Measurements from ENCODE around the gene GSDME. TPM values are rescaled to one million over a fixed set of nuclear protein-coding genes. Genes with fewer than 3 reads are reported as not detected.
"Not testable (repeated sequence)": the region's sequence is repeated elsewhere in the genome, so short reads cannot be mapped to it uniquely, and the experiment has no call there.

Gene GSDME
- polyA plus RNA-seq (2012; ENCODE audit: insufficient read depth, insufficient read length), result 17.2 TPM

- DNase-seq (ENCODE audit: low read depth, low spot score), result no peak
- H3K4me3 ChIP-seq (ENCODE audit: low read length), result peak within 1 kb of the TSS; percentile 57
These were observed at the start of gene GSDME for GRCh38 chr7:24757353-24758275. Gene GSDME (minus strand): TSS chr7:24757464. CDS start chr7:24749774, 7,690 bp downstream.

GRCh38 chr7:24802300-24802699, 45.0 kb upstream of the GSDME start:
- no peak for DNase-seq (ENCODE audit: low read depth, low spot score)
- no peak overlapping the region for H3K4me3 ChIP-seq (ENCODE audit: low read length)

- no peak overlapping the region for H3K4me3 ChIP-seq (ENCODE audit: low read length)
- no peak for DNase-seq (ENCODE audit: low read depth, low spot score)
These were observed 44.6 kb upstream of the GSDME start for GRCh38 chr7:24801883-24802282.

- no peak overlapping the region for H3K4me3 ChIP-seq (ENCODE audit: low read length)
- DNase-seq (ENCODE audit: low read depth, low spot score), result peak; percentile 46
These were observed 43.4 kb upstream of the GSDME start for GRCh38 chr7:24800667-24801066.

DNA sequence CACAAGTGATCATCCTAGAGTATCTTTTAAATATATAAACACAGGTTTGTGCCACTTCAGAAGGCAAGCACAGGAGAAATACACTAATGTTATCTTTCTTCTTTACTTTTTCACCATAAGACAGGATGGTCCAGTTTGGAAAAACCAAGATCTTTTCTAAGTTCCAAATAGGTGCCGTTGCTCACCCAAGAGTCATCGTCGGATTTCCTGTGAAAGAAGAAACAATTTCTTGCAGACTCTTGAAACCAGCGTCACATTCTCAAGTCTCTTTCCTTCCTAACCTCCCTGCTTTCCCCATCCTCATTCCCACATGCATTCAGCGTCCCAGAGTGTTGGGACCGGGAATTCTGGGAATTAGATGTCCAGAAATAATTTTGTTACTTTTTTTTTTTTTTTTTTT, 42.8 kb upstream of the GSDME start:
- DNase-seq (ENCODE audit: low read depth, low spot score), result no peak

DNA sequence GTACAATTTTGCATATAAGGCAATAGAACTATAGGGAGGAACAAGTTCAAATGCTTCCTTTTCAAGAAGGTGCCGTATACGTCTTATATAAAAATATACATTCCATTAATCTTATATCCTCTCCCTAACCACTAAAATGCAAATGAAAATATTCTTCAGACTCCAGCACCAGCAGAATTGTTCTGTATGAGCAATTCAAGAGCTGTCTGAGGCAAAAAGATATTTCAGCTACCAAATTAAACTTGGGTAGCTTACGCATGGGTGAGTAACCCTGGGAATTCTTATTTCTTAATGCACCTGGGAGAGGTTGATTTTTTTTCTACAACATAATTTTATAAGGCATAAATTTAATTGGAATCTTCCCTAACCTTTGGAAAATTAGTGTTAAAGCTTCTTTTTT, 42.2 kb upstream of the GSDME start:
- DNase-seq (ENCODE audit: low read depth, low spot score), result no peak
- no peak overlapping the region for H3K4me3 ChIP-seq (ENCODE audit: low read length)

More for the DNA sequence above, 42.8 kb upstream of the GSDME start:
- H3K4me3 ChIP-seq (ENCODE audit: low read length), result no peak overlapping the region

GRCh38 chr7:24798261-24798660, 41.0 kb upstream of the GSDME start:
- no peak for DNase-seq (ENCODE audit: low read depth, low spot score)

DNA sequence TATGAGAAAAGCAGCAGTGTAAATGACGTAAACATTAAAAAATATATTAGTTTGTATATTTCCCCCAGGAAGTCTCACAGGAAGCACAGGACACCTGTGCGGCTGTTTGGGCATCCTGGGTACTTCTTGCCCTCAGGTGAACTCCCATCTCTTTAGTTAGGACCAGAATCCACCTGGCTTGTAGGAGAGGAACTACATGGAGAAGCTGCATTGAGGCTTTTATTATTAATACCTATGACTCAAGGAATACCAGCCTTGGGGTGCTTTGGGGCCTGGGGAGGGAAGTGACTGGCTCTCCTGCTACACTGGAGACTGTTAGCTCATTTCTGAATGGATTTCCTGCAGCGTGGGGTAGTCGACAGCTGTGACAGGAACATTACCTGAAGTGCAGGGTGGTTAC, 40.0 kb upstream of the GSDME start:
- H3K4me3 ChIP-seq (ENCODE audit: low read length), result no peak overlapping the region
- no peak for DNase-seq (ENCODE audit: low read depth, low spot score)

More at GRCh38 chr7:24798261-24798660, 41.0 kb upstream of the GSDME start:
- no peak overlapping the region for H3K4me3 ChIP-seq (ENCODE audit: low read length)

GRCh38 chr7:24795407-24795767, 38.1 kb upstream of the GSDME start:
- no peak for DNase-seq (ENCODE audit: low read depth, low spot score)
- no peak overlapping the region for H3K4me3 ChIP-seq (ENCODE audit: low read length)

DNA sequence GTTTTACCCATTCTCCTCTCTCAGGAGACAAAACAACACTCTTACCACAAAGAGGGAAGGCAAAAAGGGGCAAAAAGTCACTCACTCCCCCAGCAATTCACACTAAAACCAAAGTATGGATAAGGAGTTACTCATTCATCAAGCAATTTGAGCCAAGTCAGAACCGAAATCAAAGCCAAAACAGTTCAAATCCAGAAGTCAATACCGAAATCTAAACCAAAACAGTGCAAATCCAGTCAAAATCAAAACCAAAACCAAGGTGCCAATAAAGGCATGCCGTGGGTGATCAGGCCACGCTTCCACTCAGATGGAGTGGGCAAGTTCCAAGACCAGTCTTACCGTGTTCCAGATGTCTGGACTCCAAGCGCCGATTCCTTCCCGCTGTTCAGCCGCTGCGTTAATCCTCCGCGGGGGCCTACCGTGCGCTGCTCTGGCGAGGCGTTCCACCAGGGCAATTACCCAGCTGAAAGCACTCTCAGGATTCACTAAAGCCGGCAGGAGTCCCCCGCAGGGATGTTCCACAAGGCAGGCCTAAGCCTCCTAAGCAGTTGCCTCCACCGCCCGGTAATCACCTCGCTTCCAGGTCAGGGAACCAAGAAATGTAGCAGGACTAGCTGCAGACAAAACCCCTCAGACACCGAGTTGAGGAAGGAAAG, 37.6 kb upstream of the GSDME start:
- not testable (repeated sequence) for DNase-seq (ENCODE audit: low read depth, low spot score); H3K4me3 ChIP-seq (ENCODE audit: low read length)

- H3K4me3 ChIP-seq (ENCODE audit: low read length), result no peak overlapping the region
- DNase-seq (ENCODE audit: low read depth, low spot score), result no peak
These were observed 36.9 kb upstream of the GSDME start for GRCh38 chr7:24793982-24794648.

- DNase-seq (ENCODE audit: low read depth, low spot score), result no peak
- no peak overlapping the region for H3K4me3 ChIP-seq (ENCODE audit: low read length)
These were observed 31.8 kb upstream of the GSDME start for GRCh38 chr7:24788961-24789576.

- no peak for DNase-seq (ENCODE audit: low read depth, low spot score)
- no peak overlapping the region for H3K4me3 ChIP-seq (ENCODE audit: low read length)
These were observed 30.8 kb upstream of the GSDME start for GRCh38 chr7:24788075-24788474.

DNA sequence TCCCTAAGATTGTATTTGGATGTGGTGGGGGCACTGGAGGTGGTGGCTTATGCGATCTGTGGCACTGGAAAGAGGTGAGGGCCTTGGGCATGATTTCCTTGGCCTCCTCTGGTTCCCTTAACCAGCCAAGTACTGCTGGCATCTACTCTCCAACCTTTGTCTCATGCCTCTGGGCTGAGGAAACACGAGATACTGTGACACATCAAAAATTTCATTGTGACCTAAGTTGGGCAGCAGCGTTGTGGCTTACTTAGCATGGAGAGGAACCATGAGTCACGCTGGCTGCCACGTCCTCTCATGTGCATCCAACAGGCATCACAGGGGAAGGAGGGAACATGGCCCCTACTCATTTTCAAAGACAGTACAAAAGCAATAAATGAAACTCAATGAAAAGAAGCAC, 29.7 kb upstream of the GSDME start:
- H3K4me3 ChIP-seq (ENCODE audit: low read length), result no peak overlapping the region
- no peak for DNase-seq (ENCODE audit: low read depth, low spot score)

- H3K4me3 ChIP-seq (ENCODE audit: low read length), result no peak overlapping the region
- DNase-seq (ENCODE audit: low read depth, low spot score), result no peak
These were observed 29.0 kb upstream of the GSDME start for GRCh38 chr7:24786306-24786705.

- DNase-seq (ENCODE audit: low read depth, low spot score), result no peak
These were observed 27.0 kb upstream of the GSDME start for GRCh38 chr7:24784277-24784676.

DNA sequence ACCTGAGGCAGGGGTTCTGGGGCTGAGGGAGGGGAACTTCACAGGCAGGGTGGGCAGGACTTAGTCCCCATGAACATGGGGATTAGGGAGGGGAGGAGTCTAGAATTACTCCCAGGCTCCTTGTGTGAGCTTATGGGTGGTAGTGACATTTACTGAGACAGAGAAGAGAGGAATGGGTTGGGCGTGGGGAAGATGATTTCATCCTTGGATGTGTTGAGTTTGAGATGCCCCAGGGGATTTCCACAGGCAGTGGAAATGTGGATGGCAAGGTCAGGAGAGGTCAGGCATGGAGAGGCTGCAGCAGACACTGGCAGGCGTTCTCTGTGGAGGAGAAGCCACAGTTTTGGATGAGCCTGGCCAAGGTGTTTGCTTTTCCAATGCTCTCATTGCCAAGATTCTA, 26.4 kb upstream of the GSDME start:
- H3K4me3 ChIP-seq (ENCODE audit: low read length), result no peak overlapping the region
- DNase-seq (ENCODE audit: low read depth, low spot score), result no peak

More at GRCh38 chr7:24784277-24784676, 27.0 kb upstream of the GSDME start:
- H3K4me3 ChIP-seq (ENCODE audit: low read length), result no peak overlapping the region

DNA sequence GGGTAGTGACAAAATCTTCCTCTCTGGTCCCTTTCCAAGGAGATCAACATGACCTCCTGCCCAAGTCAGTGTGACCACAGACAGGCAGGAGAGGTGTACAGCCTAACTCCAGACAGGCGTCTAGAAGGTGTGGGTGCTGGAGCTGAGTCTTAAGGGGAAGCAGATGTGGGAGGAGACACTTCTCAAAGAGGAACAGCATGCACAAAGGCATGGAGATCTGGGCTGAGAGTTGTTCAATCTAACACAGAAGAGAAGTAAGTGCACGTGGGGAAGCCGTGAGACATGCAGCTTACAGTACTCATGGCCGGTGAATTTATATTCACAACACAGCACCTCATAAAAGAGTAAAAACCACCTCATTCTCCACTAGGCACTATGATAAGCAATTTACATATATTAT, 23.8 kb upstream of the GSDME start:
- H3K4me3 ChIP-seq (ENCODE audit: low read length), result no peak overlapping the region
- DNase-seq (ENCODE audit: low read depth, low spot score), result no peak

DNA sequence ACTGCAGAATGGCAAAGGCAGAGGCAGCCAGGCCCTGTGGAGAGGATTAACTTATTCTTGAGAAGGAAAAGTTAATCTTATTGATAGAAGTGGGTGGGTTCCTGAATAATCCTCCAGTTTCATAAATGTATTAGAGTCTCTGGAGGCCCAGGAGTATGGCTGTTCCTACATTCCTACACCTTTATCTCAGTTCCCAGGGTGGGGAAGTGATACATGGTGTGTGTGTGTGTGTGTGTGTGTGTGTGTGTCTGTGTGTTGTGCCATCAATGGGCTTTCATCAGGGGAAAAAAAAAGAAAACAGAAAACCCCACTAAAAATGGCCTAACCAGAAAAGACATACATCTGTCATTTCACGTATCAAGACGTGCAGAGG, 22.0 kb upstream of the GSDME start:
- H3K4me3 ChIP-seq (ENCODE audit: low read length), result no peak overlapping the region
- DNase-seq (ENCODE audit: low read depth, low spot score), result no peak
